ENCODE results near the gene TMEM163. TPM values are rescaled to one million over a fixed set of nuclear protein-coding genes. Genes with fewer than 3 reads are reported as not detected.

TMEM163 gene
- total RNA-seq, 1 donor from 2014 or later = not detected

DNA sequence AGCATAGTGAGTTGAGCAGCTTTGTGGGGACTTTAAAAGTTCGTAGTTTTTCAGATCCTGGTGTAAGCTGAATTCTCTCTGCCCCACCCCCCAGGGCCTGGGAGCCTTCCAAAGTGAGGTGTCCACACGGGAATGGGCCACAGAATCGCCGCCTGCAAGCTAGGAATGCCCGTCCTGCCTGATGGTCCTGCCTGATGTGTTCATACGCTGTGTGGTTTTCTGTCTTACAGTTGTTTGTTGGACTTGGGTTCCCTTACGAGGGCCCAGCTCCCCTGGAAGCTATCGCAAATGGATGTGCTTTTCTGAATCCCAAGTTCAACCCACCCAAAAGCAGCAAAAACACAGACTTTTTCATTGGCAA lies 306.2 kb downstream of the TMEM163 start:
- TF ChIP-seq, protein P1, sequence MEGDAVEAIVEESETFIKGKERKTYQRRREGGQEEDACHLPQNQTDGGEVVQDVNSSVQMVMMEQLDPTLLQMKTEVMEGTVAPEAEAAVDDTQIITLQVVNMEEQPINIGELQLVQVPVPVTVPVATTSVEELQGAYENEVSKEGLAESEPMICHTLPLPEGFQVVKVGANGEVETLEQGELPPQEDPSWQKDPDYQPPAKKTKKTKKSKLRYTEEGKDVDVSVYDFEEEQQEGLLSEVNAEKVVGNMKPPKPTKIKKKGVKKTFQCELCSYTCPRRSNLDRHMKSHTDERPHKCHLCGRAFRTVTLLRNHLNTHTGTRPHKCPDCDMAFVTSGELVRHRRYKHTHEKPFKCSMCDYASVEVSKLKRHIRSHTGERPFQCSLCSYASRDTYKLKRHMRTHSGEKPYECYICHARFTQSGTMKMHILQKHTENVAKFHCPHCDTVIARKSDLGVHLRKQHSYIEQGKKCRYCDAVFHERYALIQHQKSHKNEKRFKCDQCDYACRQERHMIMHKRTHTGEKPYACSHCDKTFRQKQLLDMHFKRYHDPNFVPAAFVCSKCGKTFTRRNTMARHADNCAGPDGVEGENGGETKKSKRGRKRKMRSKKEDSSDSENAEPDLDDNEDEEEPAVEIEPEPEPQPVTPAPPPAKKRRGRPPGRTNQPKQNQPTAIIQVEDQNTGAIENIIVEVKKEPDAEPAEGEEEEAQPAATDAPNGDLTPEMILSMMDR (IDR thresholded peaks at IDR 0.05; ENCODE audit: insufficient read depth, low read length, severe bottlenecking) = no peak
- Histone ChIP-seq H3K4me3 (ENCODE audit: low read depth, low read length) (no peak overlapping the region), H3K27me3 (ENCODE audit: control insufficient read depth, insufficient read depth, low read length) (no peaks in the 10 kb centered on the region), H3K36me3 (ENCODE audit: control insufficient read depth, insufficient read depth, low read length) (no peaks in the 10 kb centered on the region)
- DNase-seq (ENCODE audit: low read depth) = no peak
- FAIRE-seq = no peak

DNA sequence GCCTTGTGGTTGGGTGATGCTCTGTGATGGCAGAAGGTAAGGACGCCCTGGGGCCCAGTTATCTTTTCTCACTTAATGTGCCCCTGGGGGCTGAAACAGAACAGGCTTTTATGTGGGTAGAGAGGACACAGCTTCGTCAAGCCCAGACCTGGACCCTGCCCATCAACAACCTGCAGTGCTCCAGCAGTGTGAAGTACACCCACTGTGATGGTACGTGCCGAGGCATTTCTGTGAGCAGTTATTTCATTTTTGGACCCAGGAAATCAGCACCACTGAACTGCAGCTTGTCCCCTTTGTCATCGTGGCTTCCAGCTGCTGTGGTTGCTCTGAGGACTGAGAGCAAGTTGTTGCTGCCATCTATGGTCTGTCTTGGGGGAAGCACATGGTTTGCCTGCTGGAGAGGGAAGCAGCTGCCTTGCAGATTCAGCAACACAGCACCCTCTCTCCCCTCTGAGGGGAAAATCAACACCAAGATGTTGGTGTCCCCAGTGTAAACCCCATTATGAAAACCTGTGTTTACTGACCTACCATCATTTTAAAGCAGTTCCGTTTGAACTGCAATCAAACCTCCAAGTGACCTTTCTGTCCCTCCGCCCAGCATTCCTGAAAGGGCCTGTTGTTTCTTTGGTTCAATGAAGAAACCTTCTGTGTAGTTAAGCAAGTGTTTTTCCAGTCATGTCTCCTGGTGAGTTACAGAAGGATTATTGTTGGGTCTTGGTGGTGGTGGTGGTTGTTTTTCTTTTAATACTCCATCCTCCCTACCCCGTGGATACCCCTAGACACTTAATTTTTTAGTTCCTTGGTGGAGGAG lies 306.8 kb downstream of the TMEM163 start:
- Histone ChIP-seq H3K36me3 (ENCODE audit: control insufficient read depth, insufficient read depth, low read length) (no peaks in the 10 kb centered on the region), H3K4me3 (ENCODE audit: low read depth, low read length) (no peak overlapping the region), H3K27me3 (ENCODE audit: control insufficient read depth, insufficient read depth, low read length) (no peaks in the 10 kb centered on the region)
- TF ChIP-seq, protein P1 (IDR thresholded peaks at IDR 0.05; ENCODE audit: insufficient read depth, low read length, severe bottlenecking) = peak; percentile 82
- DNase-seq (ENCODE audit: low read depth) (peak; percentile 66), FAIRE-seq (peak; percentile 50)

GRCh38 chr2:134411279-134411827 lies 307.4 kb downstream of the TMEM163 start:
- FAIRE-seq = no peak
- Histone ChIP-seq H3K27me3 (ENCODE audit: control insufficient read depth, insufficient read depth, low read length) (no peaks in the 10 kb centered on the region), H3K4me3 (ENCODE audit: low read depth, low read length) (no peak overlapping the region), H3K36me3 (ENCODE audit: control insufficient read depth, insufficient read depth, low read length) (no peaks in the 10 kb centered on the region)
- TF ChIP-seq, protein P1 (IDR thresholded peaks at IDR 0.05; ENCODE audit: insufficient read depth, low read length, severe bottlenecking) = no peak
- no peak for DNase-seq (ENCODE audit: low read depth)

- Histone ChIP-seq H3K27me3 (ENCODE audit: control insufficient read depth, insufficient read depth, low read length) (no peaks in the 10 kb centered on the region), H3K36me3 (ENCODE audit: control insufficient read depth, insufficient read depth, low read length) (no peaks in the 10 kb centered on the region), H3K4me3 (ENCODE audit: low read depth, low read length) (no peak overlapping the region)
- DNase-seq (ENCODE audit: low read depth) = no peak
- TF ChIP-seq, protein P1 (IDR thresholded peaks at IDR 0.05; ENCODE audit: insufficient read depth, low read length, severe bottlenecking) = no peak
- FAIRE-seq = no peak
Observed at GRCh38 chr2:134410831-134411231, 308.0 kb downstream of the TMEM163 start.

- DNase-seq (ENCODE audit: low read depth) (no peak), FAIRE-seq (no peak)
- H3K27me3 ChIP-seq (ENCODE audit: control insufficient read depth, insufficient read depth, low read length) = no peaks in the 10 kb centered on the region
- no peak overlapping the region for H3K4me3 ChIP-seq (ENCODE audit: low read depth, low read length)
- no peaks in the 10 kb centered on the region for H3K36me3 ChIP-seq (ENCODE audit: control insufficient read depth, insufficient read depth, low read length)
- TF ChIP-seq, protein P1 (IDR thresholded peaks at IDR 0.05; ENCODE audit: insufficient read depth, low read length, severe bottlenecking) = no peak
Observed at GRCh38 chr2:134410006-134410405, 308.8 kb downstream of the TMEM163 start.
